OCI-LY7 (cell line): Measurements from ENCODE around the gene HMGB4. TPM values are rescaled to one million over a fixed set of nuclear protein-coding genes. Genes with fewer than 3 reads are reported as not detected.

ENCODE experiments used
- BruUV-seq: library from RNA; stranded (reverse); fragments of 400-500 nt; replicated peaks from 2 replicates; lab custom pipeline; 2021; lab: Mats Ljungman, UMichigan
- CTCF ChIA-PET: fragments of 300-600 bp; sonication (Branson Sonifier 250); formaldehyde crosslinking; loops from one replicate; lab custom pipeline; 2022; ENCODE audit warnings: antibody characterized with exemption; ENCODE audit not compliant: unreplicated experiment; lab: Charles Lee
- POLR2A ChIA-PET: fragments of 300-600 bp; sonication (Branson Sonifier 250); formaldehyde crosslinking; loops from one replicate; lab custom pipeline; 2022; ENCODE audit warnings: antibody characterized with exemption; lab: Charles Lee
- DNase-seq: peaks from one replicate; pipeline ENCODE4 v3.0.0-alpha.2; 2015; ENCODE audit warnings: low spot score
- H2AFZ ChIP-seq: fragments of 200-600 bp; sonication (generic), shearing (Covaris generic); 2 replicates; pipeline ENCODE4 v1.6.1; 2014; ENCODE audit warnings: mild to moderate bottlenecking, antibody characterized with exemption, low read length, moderate library complexity
- H3K27ac ChIP-seq: fragments of 200-600 bp; sonication (generic); 2 replicates; pipeline ENCODE4 v1.5.1; 2014; ENCODE audit warnings: mixed run types, low read depth, mild to moderate bottlenecking, moderate library complexity, low read length, inconsistent platforms; ENCODE audit not compliant: poor library complexity, severe bottlenecking
- H3K36me3 ChIP-seq: fragments of 200-600 bp; sonication (generic); 2 replicates; pipeline ENCODE4 v1.6.1; 2014; ENCODE audit warnings: mild to moderate bottlenecking, antibody characterized with exemption, low read length, moderate library complexity, mixed read lengths; ENCODE audit not compliant: insufficient read depth
- H3K4me1 ChIP-seq: fragments of 200-600 bp; sonication (generic); 2 replicates; pipeline ENCODE4 v1.5.1; 2014; ENCODE audit warnings: mild to moderate bottlenecking, low read length; ENCODE audit not compliant: insufficient read depth, poor library complexity, severe bottlenecking
- H3K4me2 ChIP-seq: fragments of 200-600 bp; sonication (generic); 2 replicates; pipeline ENCODE4 v1.6.1; 2014; ENCODE audit warnings: mild to moderate bottlenecking, low read length
- H3K4me3 ChIP-seq: fragments of 200-600 bp; sonication (generic); 2 replicates; pipeline ENCODE4 v1.5.1; 2014; ENCODE audit warnings: mild to moderate bottlenecking, low read depth, low read length; ENCODE audit not compliant: poor library complexity, severe bottlenecking
- H3K79me2 ChIP-seq: fragments of 200-600 bp; sonication (generic); 2 replicates; pipeline ENCODE4 v1.6.1; 2016; ENCODE audit warnings: low read depth, mild to moderate bottlenecking, low read length, moderate library complexity, mixed read lengths; ENCODE audit not compliant: insufficient read depth
- H3K9me2 ChIP-seq: fragments of 200-600 bp; sonication (generic); 2 replicates; pipeline ENCODE4 v1.6.1; 2016; ENCODE audit warnings: mild to moderate bottlenecking, low read length, mixed read lengths; ENCODE audit not compliant: insufficient read depth
- H3K9me3 ChIP-seq: fragments of 200-600 bp; sonication (generic); 2 replicates; pipeline ENCODE4 v1.6.1; 2014; ENCODE audit warnings: mild to moderate bottlenecking, mixed run types, low read length, mixed read lengths
- H4K20me1 ChIP-seq: fragments of 200-600 bp; sonication (generic); 2 replicates; pipeline ENCODE4 v1.6.1; 2014; ENCODE audit warnings: mild to moderate bottlenecking, antibody characterized with exemption, low read length, moderate library complexity, mixed read lengths; ENCODE audit not compliant: insufficient read depth
- CTCF ChIP-seq: fragments of 200-600 bp; sonication (generic); conservative IDR thresholded peaks from 2 replicates; pipeline ENCODE4 v1.5.1; 2014; ENCODE audit warnings: mild to moderate bottlenecking, antibody characterized with exemption, low read length, moderate library complexity, mixed read lengths
- EZH2phosphoT487 ChIP-seq: fragments of 200-600 bp; sonication (generic); IDR thresholded peaks from 2 replicates; pipeline ENCODE4 v1.6.1; 2018; ENCODE audit warnings: low read depth, borderline replicate concordance, mild to moderate bottlenecking, mixed run types, antibody characterized with exemption, low read length, moderate library complexity, mixed read lengths
- intact Hi-C: fragments of 100-400 bp; cut with micrococcal nuclease; formaldehyde crosslinking; loops from one replicate; pipeline ENCODE4 v1.10.0; 2022; ENCODE audit not compliant: unreplicated experiment
- total RNA-seq, 2 experiments: library from RNA; depleted of rRNA in 1 of 2; stranded (reverse); fragments of >200 nt in 1 of 2; shearing (Covaris generic) in 1 of 2; gene quantifications; 2 replicates each; pipeline ENCODE4 v1.2.3, GENCODE V29; 2014 to 2022

Gene HMGB4
- total RNA-seq, 2 experiments from 2014 or later = not detected

- no peak overlapping the region for H3K27ac ChIP-seq
- intact Hi-C loops = no loop called here
- H3K9me3 ChIP-seq = no peaks in the 10 kb centered on the region
- H2AFZ ChIP-seq = no peak overlapping the region
- no peaks in the 10 kb centered on the region for H3K9me2 ChIP-seq
- H4K20me1 ChIP-seq = no peaks in the 10 kb centered on the region
- H3K36me3 ChIP-seq = no peaks in the 10 kb centered on the region
- no TSS peak for BruUV-seq
- CTCF ChIA-PET = no interaction called here
- DNase-seq = no peak
- peaks cover 4% of the 10 kb centered on the region for H3K4me1 ChIP-seq
- TF ChIP-seq CTCF = no peak
- TF ChIP-seq EZH2phosphoT487 = no peak
- H3K4me3 ChIP-seq = no peak overlapping the region
- POLR2A ChIA-PET = interaction anchor here (0.6 kb wide), 1 partner anchor 250 kb away, joined by 4 read pairs; no protein-coding TSS in a partner anchor
- H3K79me2 ChIP-seq = no peaks in the 10 kb centered on the region
- no peak overlapping the region for H3K4me2 ChIP-seq
Measured at GRCh38 chr1:33897092-33897725, 33.3 kb downstream of the HMGB4 start.

GRCh38 chr1:33898406-33898805 is 34.5 kb downstream of the HMGB4 start:
- peaks cover 16% of the 10 kb centered on the region for H3K4me1 ChIP-seq
- no peak overlapping the region for H3K4me2 ChIP-seq
- no peak overlapping the region for H3K27ac ChIP-seq
- no peaks in the 10 kb centered on the region for H3K9me3 ChIP-seq
- H2AFZ ChIP-seq = no peak overlapping the region
- TF ChIP-seq CTCF (no peak), EZH2phosphoT487 (no peak)
- BruUV-seq = no TSS peak
- H4K20me1 ChIP-seq = no peaks in the 10 kb centered on the region
- no peaks in the 10 kb centered on the region for H3K36me3 ChIP-seq
- no peak overlapping the region for H3K4me3 ChIP-seq
- ChIA-PET CTCF (no interaction called here), POLR2A (no interaction called here)
- no peak for DNase-seq
- no peaks in the 10 kb centered on the region for H3K79me2 ChIP-seq
- no peaks in the 10 kb centered on the region for H3K9me2 ChIP-seq
- intact Hi-C loops = no loop called here

GRCh38 chr1:33898881-33899280 is 35.0 kb downstream of the HMGB4 start:
- no peak for DNase-seq
- no peak overlapping the region for H2AFZ ChIP-seq
- H3K27ac ChIP-seq = no peak overlapping the region
- peaks cover 21% of the 10 kb centered on the region for H3K4me1 ChIP-seq
- H4K20me1 ChIP-seq = no peaks in the 10 kb centered on the region
- H3K36me3 ChIP-seq = no peaks in the 10 kb centered on the region
- H3K9me2 ChIP-seq = no peaks in the 10 kb centered on the region
- ChIA-PET POLR2A (no interaction called here), CTCF (no interaction called here)
- no peak overlapping the region for H3K4me3 ChIP-seq
- no peaks in the 10 kb centered on the region for H3K79me2 ChIP-seq
- no peaks in the 10 kb centered on the region for H3K9me3 ChIP-seq
- BruUV-seq = no TSS peak
- intact Hi-C loops = no loop called here
- H3K4me2 ChIP-seq = no peak overlapping the region
- TF ChIP-seq CTCF (no peak), EZH2phosphoT487 (no peak)
